HEK293T (cell line): ENCODE data around the gene ZNF362.
"Not testable (repeated sequence)": the region's sequence is repeated elsewhere in the genome, so short reads cannot be mapped to it uniquely, and the experiment has no call there.

Experiments used
- CTCF ChIA-PET: fragments of 350-600 bp; formaldehyde crosslinking; extraction: SDS; loops from one replicate; lab custom pipeline; 2021; ENCODE audit warnings: antibody characterized with exemption, inconsistent platforms; lab: Yijun Ruan, JAX
- POLR2A ChIA-PET: fragments of 350-600 bp; formaldehyde crosslinking; extraction: SDS; loops from one replicate; lab custom pipeline; 2020; ENCODE audit warnings: antibody characterized with exemption, inconsistent platforms; lab: Yijun Ruan, JAX
- DNase-seq: peaks from one replicate; pipeline ENCODE4 v3.0.0; 2012; ENCODE audit warnings: mixed read lengths; ENCODE audit errors: extremely low spot score
- ARNT ChIP-seq: fragments of 450-650 bp; IDR thresholded peaks from 2 replicates; pipeline ENCODE4 v1.6.1; 2017; ENCODE audit warnings: mild to moderate bottlenecking
- BHLHE40 ChIP-seq: fragments of 450-650 bp; IDR thresholded peaks from 2 replicates; pipeline ENCODE4 v1.6.1; 2016; ENCODE audit warnings: mild to moderate bottlenecking, moderate library complexity, borderline replicate concordance
- CTBP1 ChIP-seq: fragments of 450-650 bp; IDR thresholded peaks from 2 replicates; pipeline ENCODE4 v1.6.1; 2016; ENCODE audit warnings: borderline replicate concordance
- ELF4 ChIP-seq: fragments of 450-650 bp; IDR thresholded peaks from 2 replicates; pipeline ENCODE4 v1.6.1; 2017; ENCODE audit warnings: antibody characterized with exemption
- FOXA1 ChIP-seq: fragments of 450-650 bp; IDR thresholded peaks from 2 replicates; pipeline ENCODE4 v1.6.1; 2016; ENCODE audit warnings: mild to moderate bottlenecking
- FOXK2 ChIP-seq: fragments of 450-650 bp; IDR thresholded peaks from 2 replicates; pipeline ENCODE4 v1.6.1; 2016; ENCODE audit warnings: mild to moderate bottlenecking
- FOXM1 ChIP-seq: fragments of 450-650 bp; IDR thresholded peaks from 2 replicates; pipeline ENCODE4 v1.6.1; 2017; ENCODE audit warnings: mild to moderate bottlenecking, borderline replicate concordance
- HDGF ChIP-seq: fragments of 450-650 bp; IDR thresholded peaks from 2 replicates; pipeline ENCODE4 v1.6.1; 2017; ENCODE audit warnings: antibody characterized with exemption, borderline replicate concordance
- L3MBTL2 ChIP-seq: fragments of 450-650 bp; conservative IDR thresholded peaks from 2 replicates; pipeline ENCODE4 v1.6.1; 2016; ENCODE audit warnings: mild to moderate bottlenecking
- LEF1 ChIP-seq: fragments of 450-650 bp; IDR thresholded peaks from 2 replicates; pipeline ENCODE4 v1.6.1; 2017; ENCODE audit warnings: mild to moderate bottlenecking, borderline replicate concordance
- NFRKB ChIP-seq: fragments of 450-650 bp; IDR thresholded peaks from 2 replicates; pipeline ENCODE4 v1.6.1; 2016; ENCODE audit warnings: mild to moderate bottlenecking, moderate library complexity
- PKNOX1 ChIP-seq: fragments of 450-650 bp; IDR thresholded peaks from 2 replicates; pipeline ENCODE4 v1.6.1; 2016
- SP1 ChIP-seq: fragments of 450-650 bp; IDR thresholded peaks from 2 replicates; pipeline ENCODE4 v1.6.1; 2017
- SUZ12 ChIP-seq: fragments of 450-650 bp; IDR thresholded peaks from 2 replicates; pipeline ENCODE4 v1.6.1; 2016; ENCODE audit warnings: mild to moderate bottlenecking
- TARDBP ChIP-seq: fragments of 450-650 bp; IDR thresholded peaks from 2 replicates; pipeline ENCODE4 v1.6.1; 2016
- ZNF384 ChIP-seq: fragments of 450-650 bp; IDR thresholded peaks from 2 replicates; pipeline ENCODE4 v1.6.1; 2016

Gene ZNF362

GRCh38 chr1:33305816-33306652 lies 49.7 kb downstream of the ZNF362 start:
- ChIA-PET POLR2A (no interaction called here), CTCF (interaction anchor here (1.4 kb wide), 1 partner anchor 10 kb away, joined by 3 read pairs; no protein-coding TSS in a partner anchor)
- DNase-seq = no peak
- no peak for TF ChIP-seq ARNT
- TF ChIP-seq BHLHE40 = no peak
- no peak for TF ChIP-seq ZNF384
- no peak for TF ChIP-seq L3MBTL2
- no peak for TF ChIP-seq FOXK2
- no peak for TF ChIP-seq LEF1
- TF ChIP-seq ELF4 = no peak
- no peak for TF ChIP-seq NFRKB
- no peak for TF ChIP-seq CTBP1
- TF ChIP-seq FOXA1 = no peak
- no peak for TF ChIP-seq SUZ12
- TF ChIP-seq SP1 = no peak
- no peak for TF ChIP-seq PKNOX1
- no peak for TF ChIP-seq HDGF
- TF ChIP-seq FOXM1 = no peak
- no peak for TF ChIP-seq TARDBP

GRCh38 chr1:33306653-33307493 lies 50.6 kb downstream of the ZNF362 start:
- DNase-seq = no peak
- TF ChIP-seq BHLHE40 = no peak
- no peak for TF ChIP-seq SP1
- TF ChIP-seq FOXA1 = no peak
- TF ChIP-seq PKNOX1 = no peak
- TF ChIP-seq LEF1 = no peak
- TF ChIP-seq FOXM1 = no peak
- no peak for TF ChIP-seq NFRKB
- no peak for TF ChIP-seq ELF4
- TF ChIP-seq ZNF384 = no peak
- no peak for TF ChIP-seq HDGF
- no peak for TF ChIP-seq L3MBTL2
- TF ChIP-seq CTBP1 = no peak
- no peak for TF ChIP-seq SUZ12
- no peak for TF ChIP-seq TARDBP
- no peak for TF ChIP-seq FOXK2
- ChIA-PET CTCF (no interaction called here), POLR2A (no interaction called here)

- no peak for DNase-seq
- ChIA-PET POLR2A (no interaction called here), CTCF (no interaction called here)
- TF ChIP-seq ARNT (no peak), ELF4 (no peak), TARDBP (no peak)
These were observed 51.2 kb downstream of the ZNF362 start for GRCh38 chr1:33307494-33307864.

- DNase-seq, POLR2A ChIA-PET, CTCF ChIA-PET: not testable (repeated sequence)
These were observed 53.1 kb downstream of the ZNF362 start for GRCh38 chr1:33309351-33309750.

GRCh38 chr1:33310702-33311101 lies 54.4 kb downstream of the ZNF362 start:
- ChIA-PET POLR2A (no interaction called here), CTCF (no interaction called here)
- TF ChIP-seq PKNOX1 = no peak
- TF ChIP-seq TARDBP = no peak
- TF ChIP-seq ELF4 = no peak
- TF ChIP-seq SUZ12 = no peak
- TF ChIP-seq CTBP1 = no peak
- no peak for TF ChIP-seq NFRKB
- TF ChIP-seq L3MBTL2 = no peak
- TF ChIP-seq FOXK2 = no peak
- no peak for TF ChIP-seq ZNF384
- TF ChIP-seq LEF1 = no peak
- TF ChIP-seq SP1 = no peak
- no peak for TF ChIP-seq FOXM1
- no peak for TF ChIP-seq HDGF
- TF ChIP-seq FOXA1 = no peak
- TF ChIP-seq ARNT = no peak
- TF ChIP-seq BHLHE40 = no peak
- DNase-seq = no peak

- POLR2A ChIA-PET = no interaction called here
- DNase-seq = no peak
- TF ChIP-seq HDGF (no peak), ARNT (no peak), FOXA1 (no peak), NFRKB (no peak), FOXM1 (no peak), ELF4 (no peak), ZNF384 (no peak), BHLHE40 (no peak), LEF1 (no peak), PKNOX1 (no peak), L3MBTL2 (no peak), CTBP1 (no peak), SP1 (no peak)
- CTCF ChIA-PET = no interaction called here
These were observed 55.6 kb downstream of the ZNF362 start for GRCh38 chr1:33311706-33312412.
